Dendritic cell treated with granulocyte-macrophage colony-stimulating factor and Interleukin-4, amounts not matched to agents 40 ng/mL and 50 ng/mL, for 4 days (primary cell): ENCODE results near the gene TBC1D8.
"Not testable (repeated sequence)": the region's sequence is repeated elsewhere in the genome, so short reads cannot be mapped to it uniquely, and the experiment has no call there.

ENCODE experiments used
- H3K27ac Mint-ChIP-seq: one replicate; pipeline ENCODE4 v1.8.0; 2022; ENCODE audit warnings: mild to moderate bottlenecking, mixed read lengths
- H3K27me3 Mint-ChIP-seq: one replicate; pipeline ENCODE4 v1.8.0; 2022; ENCODE audit warnings: mild to moderate bottlenecking, mixed read lengths
- H3K36me3 Mint-ChIP-seq: one replicate; pipeline ENCODE4 v1.8.0; 2022; ENCODE audit warnings: low read depth, mixed read lengths
- H3K4me1 Mint-ChIP-seq: one replicate; pipeline ENCODE4 v1.8.0; 2022; ENCODE audit warnings: low read depth, mixed read lengths
- H3K4me3 Mint-ChIP-seq: one replicate; pipeline ENCODE4 v1.8.0; 2022; ENCODE audit warnings: mild to moderate bottlenecking, moderate library complexity, mixed read lengths
- H3K9me3 Mint-ChIP-seq: one replicate; pipeline ENCODE4 v1.8.0; 2022; ENCODE audit warnings: mixed read lengths
- intact Hi-C: fragments of 100-400 bp; cut with micrococcal nuclease; formaldehyde crosslinking; loops from one replicate; pipeline ENCODE4 v1.15.0; 2022

TBC1D8 gene

DNA sequence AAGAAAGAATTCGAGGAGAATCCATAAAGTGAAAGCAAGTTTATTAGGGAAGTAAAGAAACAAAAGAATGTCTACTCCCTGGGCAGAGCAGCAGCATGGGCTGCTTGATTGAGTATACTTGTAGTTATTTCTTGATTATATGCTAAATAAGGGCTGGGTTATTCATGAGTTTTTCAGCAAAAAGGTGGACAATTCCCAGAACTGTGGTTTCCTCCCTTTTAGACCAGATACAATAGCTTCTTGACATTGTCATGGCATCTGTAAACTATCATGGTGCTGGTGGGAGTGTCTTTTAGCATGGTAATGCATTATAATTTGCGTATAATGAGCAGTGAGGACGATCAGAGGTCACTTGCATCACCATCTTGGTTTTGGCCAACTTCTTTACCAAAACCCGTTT lies 25.6 kb upstream of the TBC1D8 start:
- Mint-ChIP-seq H3K4me3 (no peak overlapping the region), H3K9me3 (no peaks in the 10 kb centered on the region), H3K27ac (no peak overlapping the region), H3K27me3 (no peaks in the 10 kb centered on the region), H3K4me1 (peaks cover 77% of the 10 kb centered on the region), H3K36me3 (no peaks in the 10 kb centered on the region)
- intact Hi-C loops, result no loop called here

DNA sequence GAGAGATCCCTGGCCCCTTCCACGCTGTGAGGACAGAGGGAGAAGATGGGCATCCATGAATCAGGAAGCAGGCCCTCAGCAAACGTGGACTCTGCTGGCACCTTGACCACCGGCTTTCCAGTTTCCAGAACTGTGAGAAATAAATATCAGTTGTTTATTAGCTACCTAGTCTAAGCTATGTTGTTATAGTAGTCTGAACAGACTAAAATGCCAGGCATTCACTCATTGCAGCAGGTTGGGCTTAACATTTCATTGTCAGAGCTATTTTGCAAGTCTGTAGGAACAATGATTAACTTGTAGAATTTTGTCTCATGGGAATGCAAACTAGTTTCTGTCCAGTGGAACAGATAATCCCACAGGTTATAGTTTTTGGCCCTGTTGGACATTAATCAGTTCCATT lies 24.8 kb upstream of the TBC1D8 start:
- Mint-ChIP-seq H3K9me3 (no peaks in the 10 kb centered on the region), H3K27me3 (no peaks in the 10 kb centered on the region), H3K4me1 (peaks cover 75% of the 10 kb centered on the region), H3K4me3 (no peak overlapping the region), H3K27ac (no peak overlapping the region), H3K36me3 (no peaks in the 10 kb centered on the region)
- intact Hi-C loops, result no loop called here

DNA sequence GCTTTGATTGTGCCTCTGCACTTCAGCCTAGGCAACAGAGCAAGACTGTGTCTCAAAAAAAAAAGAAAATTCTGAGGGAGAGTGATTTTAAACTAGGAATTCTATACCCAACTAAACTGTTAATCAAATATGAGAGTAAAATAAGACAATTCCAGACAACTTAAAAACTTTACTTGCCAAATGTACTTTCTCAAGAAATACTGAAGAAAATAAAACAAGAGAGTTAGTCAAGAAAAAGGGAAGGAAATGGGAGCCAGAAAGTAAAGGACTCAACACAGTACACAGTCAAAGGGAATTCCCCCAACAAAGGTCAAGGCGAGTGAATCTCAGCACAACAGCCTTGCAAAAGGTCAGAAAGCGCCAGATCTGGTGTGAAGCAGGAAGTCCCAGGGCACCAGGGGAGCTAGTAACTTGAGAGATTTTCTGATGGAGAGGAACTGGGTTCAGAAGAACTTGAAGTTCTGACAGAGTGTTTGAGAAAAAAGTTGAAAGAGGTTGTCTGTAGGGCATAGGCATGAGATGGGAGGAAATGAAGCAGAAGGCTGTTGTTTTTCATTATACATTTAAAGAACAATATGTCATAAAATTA lies 22.6 kb upstream of the TBC1D8 start:
- Mint-ChIP-seq H3K4me1 (peaks cover 75% of the 10 kb centered on the region), H3K27ac (peak overlapping the region; percentile 23), H3K9me3 (no peaks in the 10 kb centered on the region), H3K36me3 (no peaks in the 10 kb centered on the region), H3K27me3 (no peaks in the 10 kb centered on the region), H3K4me3 (no peak overlapping the region)
- intact Hi-C loops, result no loop called here

DNA sequence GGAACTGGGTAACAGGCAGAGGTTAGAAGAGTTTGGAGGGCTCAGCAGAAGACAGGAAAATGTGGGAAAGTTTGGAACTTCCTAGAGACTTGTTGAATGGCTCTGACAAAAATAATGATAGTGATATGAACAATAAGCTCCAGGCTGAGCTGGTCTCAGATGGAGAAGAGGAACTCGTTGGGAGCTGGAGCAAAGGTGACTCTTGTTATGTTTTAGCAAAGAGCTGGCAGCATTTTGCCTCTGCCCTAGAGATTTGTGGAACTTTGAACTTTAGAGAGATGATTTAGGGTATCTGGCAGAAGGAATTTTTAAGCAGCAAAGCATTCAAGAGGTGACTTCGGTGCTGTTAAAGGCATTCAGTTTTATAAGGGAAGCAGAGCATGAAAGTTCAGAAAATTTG lies 18.6 kb upstream of the TBC1D8 start:
- H3K4me3 Mint-ChIP-seq, intact Hi-C loops, H3K27me3 Mint-ChIP-seq, H3K9me3 Mint-ChIP-seq, H3K27ac Mint-ChIP-seq, H3K36me3 Mint-ChIP-seq: not testable (repeated sequence)
- H3K4me1 Mint-ChIP-seq, result peaks cover 64% of the 10 kb centered on the region

DNA sequence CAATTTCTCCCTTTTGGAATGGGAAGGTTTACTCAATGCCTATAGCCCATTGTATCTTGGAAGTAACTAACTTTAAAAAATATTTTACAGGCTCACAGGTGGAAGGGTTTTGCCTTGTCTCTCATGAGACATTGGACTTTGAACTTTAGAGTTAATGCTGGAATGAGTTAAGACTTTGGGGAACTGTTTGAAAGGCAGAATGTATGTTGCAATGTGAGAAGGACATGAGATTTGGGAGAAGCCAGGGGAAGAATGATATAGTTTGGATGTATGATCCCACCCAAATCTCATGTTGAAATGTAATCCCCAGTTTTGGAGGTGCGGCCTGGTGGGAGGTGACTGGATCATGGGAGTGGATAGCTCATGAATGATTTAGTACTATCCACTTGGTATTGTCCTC lies 17.5 kb upstream of the TBC1D8 start:
- H3K27ac Mint-ChIP-seq, result no peak overlapping the region
- H3K4me1 Mint-ChIP-seq, result peaks cover 62% of the 10 kb centered on the region
- H3K9me3 Mint-ChIP-seq, result peaks cover 8% of the 10 kb centered on the region
- no peaks in the 10 kb centered on the region for H3K36me3 Mint-ChIP-seq
- intact Hi-C loops, result no loop called here
- no peak overlapping the region for H3K4me3 Mint-ChIP-seq
- peaks cover 1% of the 10 kb centered on the region for H3K27me3 Mint-ChIP-seq

DNA sequence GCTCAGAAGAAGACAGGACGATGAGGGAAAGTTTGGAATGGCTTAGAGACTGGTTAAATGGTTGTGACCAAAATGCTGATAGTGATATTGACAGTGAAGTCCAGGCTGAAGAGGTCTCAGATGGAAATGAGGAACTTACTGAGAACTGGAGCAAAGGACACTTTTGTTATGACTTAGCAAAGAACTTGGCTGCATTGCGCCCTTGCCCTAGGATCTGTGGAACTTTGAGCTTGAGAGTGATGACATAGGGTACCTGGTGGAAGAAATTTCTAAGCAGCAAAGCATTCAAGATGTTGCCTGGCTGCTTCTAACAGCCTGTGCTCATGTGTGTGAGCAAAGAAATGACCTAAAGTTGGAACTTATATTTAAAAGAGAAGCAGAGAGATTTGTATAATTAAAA lies 16.4 kb upstream of the TBC1D8 start:
- peaks cover 58% of the 10 kb centered on the region for H3K4me1 Mint-ChIP-seq
- H3K4me3 Mint-ChIP-seq, H3K27me3 Mint-ChIP-seq, H3K9me3 Mint-ChIP-seq, intact Hi-C loops, H3K27ac Mint-ChIP-seq, H3K36me3 Mint-ChIP-seq: not testable (repeated sequence)

DNA sequence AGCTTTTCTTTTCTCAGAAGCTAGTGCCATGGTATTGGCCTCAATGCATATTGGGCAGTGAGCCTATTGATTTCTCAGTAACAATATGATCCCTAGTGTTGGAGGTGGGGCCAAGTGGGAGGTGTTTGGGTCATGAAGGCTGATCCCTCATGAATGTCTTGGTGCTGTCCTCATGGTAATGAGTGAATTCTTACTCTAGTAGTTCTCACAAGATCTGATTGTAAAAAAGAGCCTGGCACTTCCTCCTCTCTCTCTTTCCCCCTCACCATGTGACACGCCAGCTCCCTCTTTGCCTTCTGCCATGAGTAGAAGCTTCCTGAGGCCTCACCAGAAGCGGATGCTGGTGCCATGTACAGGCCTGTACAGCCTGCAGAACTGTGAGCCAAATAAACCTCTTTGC lies 12.8 kb upstream of the TBC1D8 start:
- no peaks in the 10 kb centered on the region for H3K36me3 Mint-ChIP-seq
- no peak overlapping the region for H3K27ac Mint-ChIP-seq

DNA sequence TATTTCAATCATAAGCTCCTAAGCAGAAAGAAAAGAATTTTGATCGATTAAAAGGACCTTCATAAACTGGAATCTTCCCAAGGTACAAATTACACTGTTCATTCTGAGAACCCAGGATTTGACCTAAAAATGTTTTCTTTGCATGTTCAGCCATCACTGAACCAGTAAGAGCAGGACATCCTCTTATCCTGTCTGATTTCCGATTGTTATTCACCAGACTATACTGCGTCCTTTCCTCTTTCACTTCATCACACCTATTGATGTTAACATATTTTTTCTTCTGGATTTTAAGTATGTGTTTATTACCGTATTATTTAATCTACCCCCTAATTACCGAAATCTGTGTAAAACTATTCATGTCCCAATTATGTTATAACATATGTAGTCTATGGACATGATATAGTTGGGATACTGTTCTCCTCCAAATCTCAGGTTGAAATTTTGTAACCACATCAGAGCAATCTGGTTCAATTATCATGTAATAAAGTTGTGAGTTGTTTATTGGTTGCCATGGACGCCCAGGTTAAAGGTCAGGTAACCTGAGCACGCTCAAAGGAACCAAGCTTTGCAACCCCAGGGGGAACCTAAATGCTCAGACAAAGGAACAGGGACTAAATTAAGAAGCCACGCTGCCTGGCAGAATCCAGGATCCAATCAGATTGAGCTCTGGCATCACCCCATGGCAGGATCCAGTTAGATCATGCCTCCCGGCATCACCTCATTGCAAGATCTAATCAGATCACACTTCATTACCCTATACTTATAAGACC lies 11.6 kb upstream of the TBC1D8 start:
- Mint-ChIP-seq H3K4me1 (peaks cover 24% of the 10 kb centered on the region), H3K4me3 (no peak overlapping the region), H3K27me3 (peaks cover 1% of the 10 kb centered on the region), H3K9me3 (peaks cover 8% of the 10 kb centered on the region), H3K27ac (no peak overlapping the region), H3K36me3 (no peaks in the 10 kb centered on the region)
- intact Hi-C loops, result no loop called here

More for the DNA sequence above, 12.8 kb upstream of the TBC1D8 start:
- peaks cover 8% of the 10 kb centered on the region for H3K9me3 Mint-ChIP-seq
- H3K27me3 Mint-ChIP-seq, result peaks cover 1% of the 10 kb centered on the region
- H3K4me1 Mint-ChIP-seq, result peaks cover 35% of the 10 kb centered on the region
- intact Hi-C loops, result no loop called here
- H3K4me3 Mint-ChIP-seq, result no peak overlapping the region

DNA sequence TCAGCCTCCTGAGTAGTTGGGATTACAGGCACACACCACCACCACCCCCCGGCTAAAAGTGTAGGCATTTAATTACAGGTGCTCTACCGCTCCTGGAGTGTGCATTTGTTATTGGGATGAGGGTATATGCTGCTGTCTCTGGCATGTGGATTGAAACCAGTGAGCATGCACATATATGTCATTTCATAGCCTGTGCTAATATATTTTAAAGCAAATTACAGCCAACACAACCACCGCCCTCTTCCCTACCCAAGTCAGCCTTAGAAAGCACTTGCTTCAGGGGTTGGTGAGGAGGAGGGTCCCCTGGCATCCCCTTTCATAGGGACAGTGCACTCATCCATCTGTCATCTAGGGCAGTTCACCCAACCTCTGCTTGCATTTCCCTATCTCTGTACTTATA lies 10.5 kb upstream of the TBC1D8 start:
- Mint-ChIP-seq H3K4me3 (no peak overlapping the region), H3K27ac (no peak overlapping the region), H3K27me3 (no peaks in the 10 kb centered on the region), H3K9me3 (peaks cover 8% of the 10 kb centered on the region), H3K4me1 (peaks cover 17% of the 10 kb centered on the region), H3K36me3 (no peaks in the 10 kb centered on the region)
- intact Hi-C loops, result no loop called here

DNA sequence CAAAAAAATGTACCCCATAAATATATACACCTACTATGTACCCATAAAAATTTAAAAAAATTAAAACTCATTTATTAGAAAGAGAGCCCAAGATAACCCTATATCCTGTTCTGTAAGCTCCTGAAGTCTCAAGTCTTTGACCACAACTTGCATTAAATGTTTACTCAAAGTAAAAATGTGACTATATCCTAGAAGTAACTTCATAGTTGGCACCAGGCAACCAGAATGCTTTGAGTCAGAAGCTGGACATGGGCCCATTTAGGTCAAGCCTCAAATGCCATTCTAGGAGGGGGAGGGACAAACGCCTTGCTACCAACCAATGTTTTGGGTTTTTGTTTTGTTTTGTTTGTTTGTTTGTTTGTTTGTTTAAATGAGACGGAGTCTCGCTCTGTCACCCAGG lies 9.3 kb upstream of the TBC1D8 start:
- Mint-ChIP-seq H3K4me1 (peaks cover 12% of the 10 kb centered on the region), H3K36me3 (no peaks in the 10 kb centered on the region), H3K4me3 (no peak overlapping the region), H3K27ac (no peak overlapping the region), H3K9me3 (peaks cover 8% of the 10 kb centered on the region), H3K27me3 (no peaks in the 10 kb centered on the region)
- intact Hi-C loops, result no loop called here

DNA sequence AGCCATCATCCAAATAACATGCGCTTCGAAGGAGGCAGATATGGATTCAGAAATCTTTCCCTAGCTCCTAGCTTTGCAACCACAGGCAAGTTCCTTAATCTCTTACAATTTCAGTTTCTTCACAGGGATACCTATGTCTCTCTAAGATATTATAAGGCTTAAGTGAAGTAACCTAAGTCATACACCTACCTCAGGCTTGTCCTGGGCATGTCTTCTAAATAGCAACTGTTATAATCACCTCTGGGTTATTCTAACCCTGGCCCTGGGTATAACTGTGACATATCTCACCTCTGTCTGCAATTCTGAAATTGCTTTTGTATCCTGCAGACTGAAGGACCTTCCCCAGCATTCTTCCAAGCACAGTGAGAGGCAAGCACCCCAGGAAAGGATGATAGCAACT lies 8.3 kb upstream of the TBC1D8 start:
- peaks cover 12% of the 10 kb centered on the region for H3K4me1 Mint-ChIP-seq

DNA sequence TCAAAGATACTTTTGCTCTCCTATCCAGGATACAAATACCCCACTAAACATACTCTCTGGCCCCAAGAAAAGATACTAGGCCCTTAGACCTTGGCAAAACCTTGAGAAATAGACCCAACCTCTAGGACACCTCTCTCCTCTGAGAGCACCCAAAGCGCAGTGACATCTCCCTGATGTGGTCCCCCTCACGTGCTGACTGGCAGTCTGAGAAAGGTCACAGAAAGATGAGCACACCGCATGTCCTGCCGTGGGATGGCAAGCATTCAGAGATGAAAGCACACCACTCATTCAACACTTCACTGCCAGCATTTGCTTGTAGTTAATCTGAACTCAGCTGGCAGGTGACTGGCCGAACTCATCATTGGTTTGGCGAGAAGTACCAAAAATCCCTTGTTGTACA lies 6.1 kb upstream of the TBC1D8 start:
- no peak overlapping the region for H3K4me3 Mint-ChIP-seq
- H3K9me3 Mint-ChIP-seq, result no peaks in the 10 kb centered on the region
- intact Hi-C loops, result no loop called here
- no peak overlapping the region for H3K27ac Mint-ChIP-seq
- peaks cover 3% of the 10 kb centered on the region for H3K27me3 Mint-ChIP-seq
- peaks cover 14% of the 10 kb centered on the region for H3K4me1 Mint-ChIP-seq
- H3K36me3 Mint-ChIP-seq, result no peaks in the 10 kb centered on the region

More for the DNA sequence above, 8.3 kb upstream of the TBC1D8 start:
- Mint-ChIP-seq H3K27ac (no peak overlapping the region), H3K36me3 (no peaks in the 10 kb centered on the region), H3K27me3 (no peaks in the 10 kb centered on the region), H3K4me3 (no peak overlapping the region), H3K9me3 (peaks cover 8% of the 10 kb centered on the region)
- intact Hi-C loops, result no loop called here

DNA sequence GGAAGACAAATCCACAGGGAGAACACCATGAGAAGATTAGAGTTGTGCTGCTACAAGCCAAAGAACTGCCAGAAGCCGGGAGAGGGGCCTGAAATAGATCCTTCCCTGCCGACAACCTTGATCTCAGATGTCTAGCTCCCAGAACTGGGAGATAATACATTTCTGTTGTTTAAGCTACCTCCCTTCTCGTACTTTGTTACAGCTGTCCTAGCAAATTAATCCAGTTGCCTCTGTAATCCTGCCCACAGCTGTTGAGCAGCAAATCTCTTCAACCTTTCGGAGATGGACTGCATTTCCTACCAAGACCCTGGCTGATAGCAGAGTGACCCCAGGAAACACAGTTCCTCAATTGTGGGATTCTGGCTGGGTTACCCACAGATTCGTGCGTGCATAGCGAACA lies 2.6 kb upstream of the TBC1D8 start:
- Mint-ChIP-seq H3K36me3 (peaks cover 6% of the 10 kb centered on the region), H3K4me1 (peaks cover 37% of the 10 kb centered on the region), H3K27ac (no peak overlapping the region), H3K27me3 (peaks cover 15% of the 10 kb centered on the region), H3K9me3 (no peaks in the 10 kb centered on the region), H3K4me3 (no peak overlapping the region)
- intact Hi-C loops, result loop anchor here (2.0 to 5.0 kb wide), 4 partner anchors 39 to 141 kb away; no protein-coding TSS in a partner anchor

DNA sequence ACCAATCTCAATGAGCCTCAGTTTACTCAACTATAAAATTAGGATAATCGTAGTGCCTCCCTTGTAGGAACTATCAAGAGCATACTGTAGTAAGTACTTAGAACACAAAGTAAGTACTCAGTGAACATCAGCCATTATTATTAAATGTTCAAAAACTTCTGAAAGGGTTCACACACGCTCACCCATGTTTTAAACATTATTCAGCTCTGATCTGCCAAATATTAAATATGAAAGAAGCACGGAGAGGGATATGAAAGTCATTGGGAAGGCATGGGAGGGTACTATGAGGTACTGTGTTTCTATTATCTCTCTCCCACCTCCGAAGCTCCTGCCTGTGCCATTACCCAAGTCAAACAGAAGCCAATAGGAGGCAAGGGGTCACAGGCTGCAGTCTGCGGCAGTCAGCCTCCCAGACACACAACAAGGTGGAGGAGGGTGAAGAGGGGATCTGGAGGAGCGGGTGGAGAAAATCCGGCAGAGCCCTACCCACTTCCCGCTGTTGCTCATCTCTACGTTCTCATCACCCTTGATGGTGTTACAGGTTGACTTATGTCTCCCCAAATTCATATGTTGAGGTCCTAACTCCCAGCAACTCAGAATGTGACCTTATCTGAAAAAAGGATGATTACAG lies 2.0 kb upstream of the TBC1D8 start:
- H3K36me3 Mint-ChIP-seq, result peaks cover 6% of the 10 kb centered on the region
- H3K27ac Mint-ChIP-seq, result peak overlapping the region; percentile 76
- H3K4me3 Mint-ChIP-seq, result no peak overlapping the region
- peaks cover 43% of the 10 kb centered on the region for H3K4me1 Mint-ChIP-seq
- H3K27me3 Mint-ChIP-seq, result peaks cover 17% of the 10 kb centered on the region
- no peaks in the 10 kb centered on the region for H3K9me3 Mint-ChIP-seq
- intact Hi-C loops, result loop anchor here (2.0 to 5.0 kb wide), 4 partner anchors 39 to 140 kb away; no protein-coding TSS in a partner anchor
